Nephron (organoid): ENCODE measurements around the gene TRIM8.

Source experiments
- H3K27ac Mint-ChIP-seq, 3 experiments: 2 replicates each; pipeline ENCODE4 v1.8.0; 2020; ENCODE audit warnings: mixed read lengths in 3 of 3, mild to moderate bottlenecking in 2 of 3, moderate library complexity in 1 of 3
- H3K27me3 Mint-ChIP-seq: 2 replicates; pipeline ENCODE4 v1.8.0; 2021; ENCODE audit warnings: low read depth, mild to moderate bottlenecking, moderate library complexity, mixed read lengths
- H3K36me3 Mint-ChIP-seq: 2 replicates; pipeline ENCODE4 v1.8.0; 2020; ENCODE audit warnings: low read depth, mixed read lengths
- H3K4me1 Mint-ChIP-seq: 2 replicates; pipeline ENCODE4 v1.8.0; 2020; ENCODE audit warnings: mixed read lengths
- H3K4me3 Mint-ChIP-seq, 3 experiments: 2 replicates each; pipeline ENCODE4 v1.8.0; 2020; ENCODE audit warnings: mild to moderate bottlenecking in 3 of 3, mixed read lengths in 3 of 3, moderate library complexity in 2 of 3
- H3K9me3 Mint-ChIP-seq: 2 replicates; pipeline ENCODE4 v1.8.0; 2020; ENCODE audit warnings: mixed read lengths
- TF ChIP-seq, protein P1 (sequence below), 3 experiments: fragments of 200-600 bp; sonication (generic); IDR thresholded peaks; one replicate each; pipeline ENCODE4 v1.5.0; 2021; ENCODE audit warnings: antibody characterized with exemption in 3 of 3; ENCODE audit not compliant: unreplicated experiment in 3 of 3

Gene TRIM8

DNA sequence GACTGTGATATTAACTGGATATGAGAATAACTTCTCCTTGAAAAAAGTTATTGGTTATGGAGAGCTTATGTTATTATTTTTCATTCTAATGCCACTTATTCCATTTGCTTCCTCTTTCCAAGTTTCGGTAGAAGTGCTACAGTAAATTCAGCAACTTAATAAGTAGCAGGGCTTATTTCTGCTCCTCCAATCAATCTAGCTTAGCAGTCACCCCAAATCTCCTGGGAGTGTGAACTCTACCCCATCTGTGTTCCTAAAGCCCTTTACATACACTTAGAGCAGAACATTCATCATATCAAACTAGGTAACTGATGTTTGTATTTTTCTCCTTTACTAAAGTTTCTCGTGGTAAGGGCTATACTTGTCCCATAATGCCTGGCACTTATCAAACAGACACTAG is 61.3 kb downstream of the TRIM8 start:
- H3K4me1 Mint-ChIP-seq = peaks cover 19% of the 10 kb centered on the region
- H3K9me3 Mint-ChIP-seq = no peaks in the 10 kb centered on the region
- H3K36me3 Mint-ChIP-seq = peaks cover 7% of the 10 kb centered on the region
- H3K4me3 Mint-ChIP-seq = no peak overlapping the region
- TF ChIP-seq, protein P1, sequence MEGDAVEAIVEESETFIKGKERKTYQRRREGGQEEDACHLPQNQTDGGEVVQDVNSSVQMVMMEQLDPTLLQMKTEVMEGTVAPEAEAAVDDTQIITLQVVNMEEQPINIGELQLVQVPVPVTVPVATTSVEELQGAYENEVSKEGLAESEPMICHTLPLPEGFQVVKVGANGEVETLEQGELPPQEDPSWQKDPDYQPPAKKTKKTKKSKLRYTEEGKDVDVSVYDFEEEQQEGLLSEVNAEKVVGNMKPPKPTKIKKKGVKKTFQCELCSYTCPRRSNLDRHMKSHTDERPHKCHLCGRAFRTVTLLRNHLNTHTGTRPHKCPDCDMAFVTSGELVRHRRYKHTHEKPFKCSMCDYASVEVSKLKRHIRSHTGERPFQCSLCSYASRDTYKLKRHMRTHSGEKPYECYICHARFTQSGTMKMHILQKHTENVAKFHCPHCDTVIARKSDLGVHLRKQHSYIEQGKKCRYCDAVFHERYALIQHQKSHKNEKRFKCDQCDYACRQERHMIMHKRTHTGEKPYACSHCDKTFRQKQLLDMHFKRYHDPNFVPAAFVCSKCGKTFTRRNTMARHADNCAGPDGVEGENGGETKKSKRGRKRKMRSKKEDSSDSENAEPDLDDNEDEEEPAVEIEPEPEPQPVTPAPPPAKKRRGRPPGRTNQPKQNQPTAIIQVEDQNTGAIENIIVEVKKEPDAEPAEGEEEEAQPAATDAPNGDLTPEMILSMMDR (IDR thresholded peaks at IDR 0.05; ENCODE audit: unreplicated experiment in 3 of 3) = no peak
- H3K27me3 Mint-ChIP-seq = no peaks in the 10 kb centered on the region
- H3K27ac Mint-ChIP-seq = peak overlapping the region; percentile 13 to 64 (median 48)
